ACC112 (cell line): ENCODE data around the gene ASB11.

ENCODE experiments used
- H2AFZ ChIP-seq: fragments of 200-600 bp; sonication (generic); one replicate; pipeline ENCODE4 v1.6.0; 2017; ENCODE audit warnings: antibody characterized with exemption, low read length; ENCODE audit not compliant: unreplicated experiment
- H3K27ac ChIP-seq: fragments of 200-600 bp; sonication (generic); 2 replicates; pipeline ENCODE4 v1.5.1; 2014; ENCODE audit warnings: low read depth, mild to moderate bottlenecking, antibody characterized with exemption, low read length, moderate library complexity
- H3K27me3 ChIP-seq: fragments of 200-600 bp; sonication (generic); 2 replicates; pipeline ENCODE4 v1.6.1; 2014; ENCODE audit warnings: mild to moderate bottlenecking, antibody characterized with exemption, low read length, moderate library complexity, mixed read lengths; ENCODE audit not compliant: insufficient read depth
- H3K36me3 ChIP-seq: fragments of 200-600 bp; sonication (generic); 2 replicates; pipeline ENCODE4 v1.6.1; 2016; ENCODE audit warnings: mild to moderate bottlenecking, antibody characterized with exemption, low read length, moderate library complexity, mixed read lengths; ENCODE audit not compliant: insufficient read depth
- H3K4me1 ChIP-seq: fragments of 200-600 bp; sonication (generic); one replicate; pipeline ENCODE4 v1.6.1; 2016; ENCODE audit warnings: low read length, mixed read lengths; ENCODE audit not compliant: insufficient read depth, unreplicated experiment, control insufficient read depth
- H3K4me3 ChIP-seq: fragments of 200-600 bp; sonication (generic); 2 replicates; pipeline ENCODE4 v1.5.1; 2014; ENCODE audit warnings: mild to moderate bottlenecking, low read depth, low read length
- H3K79me2 ChIP-seq: fragments of 200-600 bp; sonication (generic); one replicate; pipeline ENCODE4 v1.6.0; 2016; ENCODE audit warnings: low read length; ENCODE audit not compliant: control insufficient read depth, unreplicated experiment, insufficient read depth

ASB11 gene

GRCh38 chrX:15235001-15235400 lies 80.4 kb downstream of the ASB11 start:
- H3K79me2 ChIP-seq = no peaks in the 10 kb centered on the region
- no peak overlapping the region for H2AFZ ChIP-seq

GRCh38 chrX:15233416-15234015 lies 81.9 kb downstream of the ASB11 start:
- Histone ChIP-seq H3K27ac (no peak overlapping the region), H3K36me3 (no peaks in the 10 kb centered on the region), H3K4me1 (no peaks in the 10 kb centered on the region), H3K79me2 (no peaks in the 10 kb centered on the region), H3K27me3 (peaks cover 10% of the 10 kb centered on the region; the same call in 1 of the 2 replicates), H2AFZ (no peak overlapping the region), H3K4me3 (no peak overlapping the region)

More at GRCh38 chrX:15235001-15235400, 80.4 kb downstream of the ASB11 start:
- H3K4me3 ChIP-seq = no peak overlapping the region
- peaks cover 10% of the 10 kb centered on the region; the same call in 1 of the 2 replicates for H3K27me3 ChIP-seq
- no peak overlapping the region for H3K27ac ChIP-seq
- H3K36me3 ChIP-seq = no peaks in the 10 kb centered on the region
- no peaks in the 10 kb centered on the region for H3K4me1 ChIP-seq
